EH (cell line): ENCODE measurements around the gene HGD.
"Not testable (repeated sequence)": the region's sequence is repeated elsewhere in the genome, so short reads cannot be mapped to it uniquely, and the experiment has no call there.

Source experiments
- DNase-seq: peaks from one replicate; pipeline ENCODE4 v3.0.0-alpha.2; 2015; ENCODE audit warnings: low read depth

HGD gene, protein sequence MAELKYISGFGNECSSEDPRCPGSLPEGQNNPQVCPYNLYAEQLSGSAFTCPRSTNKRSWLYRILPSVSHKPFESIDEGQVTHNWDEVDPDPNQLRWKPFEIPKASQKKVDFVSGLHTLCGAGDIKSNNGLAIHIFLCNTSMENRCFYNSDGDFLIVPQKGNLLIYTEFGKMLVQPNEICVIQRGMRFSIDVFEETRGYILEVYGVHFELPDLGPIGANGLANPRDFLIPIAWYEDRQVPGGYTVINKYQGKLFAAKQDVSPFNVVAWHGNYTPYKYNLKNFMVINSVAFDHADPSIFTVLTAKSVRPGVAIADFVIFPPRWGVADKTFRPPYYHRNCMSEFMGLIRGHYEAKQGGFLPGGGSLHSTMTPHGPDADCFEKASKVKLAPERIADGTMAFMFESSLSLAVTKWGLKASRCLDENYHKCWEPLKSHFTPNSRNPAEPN

DNA sequence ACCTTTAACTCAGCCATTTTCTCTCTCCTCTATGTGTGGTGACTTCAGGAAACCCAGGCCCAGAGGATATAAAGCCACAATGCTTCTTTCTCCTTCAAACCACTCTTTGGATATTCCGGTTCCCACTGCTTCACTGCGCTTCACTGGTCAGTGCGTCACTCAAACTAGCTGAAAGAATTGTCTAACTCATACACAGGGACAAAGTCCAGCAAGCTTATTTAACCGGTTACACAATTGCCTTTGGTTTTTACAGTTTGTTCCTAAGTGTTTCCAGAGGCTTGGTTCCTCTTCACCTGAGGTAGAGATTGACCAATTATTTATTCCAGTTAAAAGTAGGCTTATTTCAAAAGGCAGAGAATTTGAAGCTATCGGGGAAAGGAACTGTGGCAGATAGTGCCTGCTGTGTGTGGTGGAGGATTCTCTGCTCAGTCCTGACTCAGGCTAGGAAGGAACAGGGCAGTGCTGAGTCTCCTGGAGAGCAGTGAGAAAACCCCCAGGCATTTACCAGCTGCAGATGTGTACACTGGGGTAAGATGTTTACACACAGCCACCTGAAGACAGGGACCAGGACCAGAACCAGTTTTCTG is at the start of gene HGD:
Gene HGD, minus strand, starts transcription at position 145 of the 587 bp plus-strand sequence. Its CDS starts 128 bp downstream, at position 17.
- DNase-seq, result no peak

DNA sequence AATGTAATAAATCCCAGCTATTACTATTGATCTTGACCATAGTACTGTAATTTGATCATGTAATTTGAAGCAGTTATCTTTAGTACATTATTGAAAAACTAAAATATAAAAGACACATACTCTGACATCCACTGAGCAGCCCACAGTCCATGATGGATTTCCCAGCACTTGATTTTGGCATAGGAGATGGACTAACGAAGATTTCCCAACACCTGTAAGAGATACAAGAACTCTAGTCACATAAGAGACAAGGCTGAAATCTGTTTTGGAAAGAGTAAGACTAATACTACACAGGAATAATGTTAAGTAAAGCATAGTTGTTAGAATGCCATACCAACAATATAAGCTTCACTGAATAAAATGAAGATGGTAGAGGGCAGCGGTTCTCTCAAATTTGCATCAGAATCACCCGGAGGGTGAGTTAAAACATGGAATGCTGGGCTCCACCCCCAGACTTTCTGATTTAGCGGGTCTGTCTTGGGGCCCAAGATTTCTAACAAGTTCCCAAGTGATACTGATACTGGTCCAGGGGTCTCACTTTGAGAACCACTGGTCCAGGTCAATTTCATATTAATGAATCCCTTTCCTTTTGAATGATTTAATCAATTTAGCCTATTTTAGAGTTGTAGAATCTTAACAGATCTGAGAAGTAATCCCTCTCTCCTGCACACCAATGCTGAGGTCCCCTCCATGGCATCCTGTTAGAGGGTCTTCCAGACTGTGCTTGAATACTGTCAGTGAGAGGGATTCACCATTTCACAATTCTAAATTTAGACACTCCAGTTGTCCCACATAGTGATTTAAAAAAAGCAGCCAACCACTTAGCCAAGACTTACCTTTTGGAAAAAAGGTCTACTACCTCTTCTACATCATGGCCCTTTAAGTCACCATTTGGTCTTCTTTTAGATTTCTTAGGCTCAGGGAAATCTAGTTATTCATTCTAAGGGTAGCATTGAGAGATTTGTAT is 48.8 kb upstream of the HGD start:
- DNase-seq, result no peak

DNA sequence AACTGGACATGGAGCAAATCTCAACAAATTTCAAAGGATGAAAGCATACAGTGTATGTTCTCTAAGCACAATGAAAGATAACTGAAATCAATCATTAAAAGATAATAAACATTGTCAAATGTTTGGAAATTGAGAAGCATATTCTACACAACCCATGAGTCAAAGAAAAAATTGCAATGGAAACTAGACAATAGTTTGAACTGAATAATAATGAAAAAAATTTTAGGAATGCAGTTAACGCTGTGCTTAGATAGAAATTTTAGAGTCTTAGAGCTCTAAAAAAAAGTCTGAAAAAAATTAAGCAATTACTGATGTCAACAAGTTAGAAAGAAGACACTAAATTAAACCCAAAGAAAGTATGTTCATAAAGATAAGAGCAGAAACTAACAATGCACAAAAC is 44.8 kb upstream of the HGD start:
- DNase-seq, result peak; percentile 46

DNA sequence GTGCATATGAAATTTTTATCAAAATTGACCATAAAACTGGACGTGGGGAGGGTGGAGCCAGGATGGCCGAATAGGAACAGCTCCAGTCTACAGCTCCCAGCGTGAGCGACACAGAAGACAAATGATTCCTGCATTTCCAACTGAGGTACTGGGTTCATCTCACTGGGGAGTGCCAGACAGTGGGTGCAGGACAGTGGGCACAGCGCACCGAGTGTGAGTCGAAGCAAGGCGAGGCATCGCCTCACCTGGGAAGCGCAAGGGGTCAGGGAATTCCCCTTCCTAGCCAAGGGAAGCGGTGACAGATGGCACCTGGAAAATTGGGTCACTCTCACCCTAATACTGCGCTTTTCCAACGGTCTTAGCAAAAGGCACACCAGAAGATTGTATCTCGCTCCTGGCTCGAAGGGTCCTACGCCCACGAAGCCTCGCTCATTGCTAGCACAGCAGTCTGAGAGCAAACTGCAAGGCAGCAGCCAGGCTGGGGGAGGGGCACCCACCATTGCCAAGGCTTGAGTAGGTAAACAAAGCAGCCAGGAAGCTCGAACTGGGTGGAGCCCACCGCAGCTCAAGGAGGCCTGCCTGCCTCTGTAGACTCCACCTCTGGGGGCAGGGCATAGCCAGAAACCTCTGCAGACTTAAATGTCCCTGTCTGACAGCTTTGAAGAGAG is 37.3 kb upstream of the HGD start:
- DNase-seq, result not testable (repeated sequence)

DNA sequence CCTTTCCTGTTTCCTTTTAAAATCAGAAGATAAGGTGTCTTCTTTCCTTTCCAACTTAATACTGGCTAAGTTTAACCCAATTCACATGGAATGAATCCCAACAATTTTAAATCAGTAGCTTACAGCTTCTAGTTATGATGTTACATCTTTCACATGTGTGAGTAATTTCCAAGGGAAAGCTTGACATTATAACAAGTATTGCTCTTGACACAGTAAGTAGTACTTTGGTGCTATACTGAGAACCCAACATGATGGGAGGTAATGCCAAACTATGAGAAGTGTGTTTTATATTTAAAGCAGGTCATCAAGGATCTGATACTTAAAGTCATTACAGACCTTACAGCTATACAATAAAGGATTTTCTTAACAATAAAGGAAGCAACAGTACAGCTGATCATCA is 31.2 kb upstream of the HGD start:
- no peak for DNase-seq

DNA sequence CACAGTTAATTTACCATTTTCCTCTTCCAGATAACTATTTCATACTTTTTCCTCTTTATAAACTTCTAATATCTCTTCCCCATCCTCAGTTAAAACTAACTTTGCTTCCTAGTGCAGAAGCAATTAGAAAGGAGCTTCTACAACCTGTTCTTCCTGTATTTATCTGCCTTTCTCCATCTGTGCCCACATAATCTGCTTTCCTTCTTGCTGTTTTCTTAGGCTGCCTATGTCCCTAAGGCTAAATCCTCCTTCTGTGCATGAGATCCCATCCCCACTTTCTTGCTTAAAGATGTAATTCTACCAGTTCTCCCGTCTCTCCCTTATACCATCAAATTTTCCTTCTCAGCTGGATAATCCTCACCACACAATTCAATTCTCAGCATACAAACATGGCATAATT is 28.3 kb upstream of the HGD start:
- DNase-seq, result no peak

DNA sequence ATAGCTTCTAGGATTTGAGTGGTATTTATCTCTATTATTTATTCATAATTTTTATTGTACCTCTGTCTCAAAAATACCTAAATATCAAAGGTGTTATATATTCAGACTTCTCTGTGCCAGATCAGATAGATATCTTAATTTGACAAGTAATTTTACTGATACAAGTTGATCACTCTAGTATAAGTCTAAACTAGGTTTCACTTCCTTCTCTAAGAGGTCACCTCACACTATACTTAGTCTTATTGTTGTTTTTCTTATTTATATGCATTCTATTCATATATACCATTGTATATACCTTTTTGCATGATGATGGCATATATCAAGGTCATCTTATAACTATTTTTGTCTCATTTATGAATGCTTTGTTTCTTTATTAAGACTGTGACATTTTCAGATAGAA is 26.4 kb upstream of the HGD start:
- no peak for DNase-seq

DNA sequence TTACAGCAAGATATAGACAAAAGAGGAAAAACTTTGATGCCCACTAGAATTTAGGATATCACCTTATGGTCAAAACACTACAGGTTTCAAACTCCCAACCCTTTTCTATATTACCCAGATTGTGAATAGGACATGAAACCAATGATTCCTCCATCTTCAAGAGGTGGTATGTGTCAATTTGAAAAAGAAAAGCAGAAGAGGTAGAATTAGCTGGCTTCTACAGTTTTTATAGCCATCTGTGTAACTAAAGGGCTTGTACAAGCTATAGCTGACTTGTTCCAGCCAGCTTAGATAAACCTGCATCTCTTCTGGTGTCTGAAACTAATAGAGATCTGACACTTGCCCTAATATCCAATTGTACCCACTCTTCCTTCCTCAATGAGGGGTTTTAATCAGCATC is 24.9 kb upstream of the HGD start:
- no peak for DNase-seq

DNA sequence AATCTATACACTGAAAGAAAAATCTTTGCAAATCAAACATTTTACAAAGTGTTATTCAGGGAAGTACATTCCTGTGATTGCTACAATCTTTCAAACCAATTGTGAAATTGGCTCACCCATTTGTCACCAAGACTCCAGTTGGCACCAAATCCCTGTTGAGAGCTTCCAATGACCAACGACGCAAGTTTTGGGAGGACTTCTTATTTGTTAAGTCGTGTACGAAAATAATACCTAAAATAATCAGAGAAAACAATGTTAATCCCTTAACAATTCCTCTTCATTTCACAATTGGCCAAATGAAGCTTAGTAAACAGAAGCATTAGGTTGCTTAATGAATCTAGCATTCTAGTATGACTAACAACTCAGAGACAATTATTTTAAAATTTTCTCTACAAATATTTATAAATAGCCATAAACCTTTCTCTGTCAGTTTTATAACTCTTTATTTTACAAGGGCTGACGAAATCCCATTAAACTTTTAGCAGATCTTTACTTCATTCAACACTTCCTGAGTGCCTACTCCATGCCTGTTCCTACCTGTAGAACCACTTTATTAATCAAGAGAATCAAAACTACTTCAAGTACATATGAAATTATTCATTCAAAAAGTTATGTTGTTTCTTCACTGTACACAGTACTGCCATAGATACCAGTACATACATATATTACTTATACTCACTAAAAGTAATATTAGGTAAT is 24.0 kb upstream of the HGD start:
- DNase-seq, result no peak

DNA sequence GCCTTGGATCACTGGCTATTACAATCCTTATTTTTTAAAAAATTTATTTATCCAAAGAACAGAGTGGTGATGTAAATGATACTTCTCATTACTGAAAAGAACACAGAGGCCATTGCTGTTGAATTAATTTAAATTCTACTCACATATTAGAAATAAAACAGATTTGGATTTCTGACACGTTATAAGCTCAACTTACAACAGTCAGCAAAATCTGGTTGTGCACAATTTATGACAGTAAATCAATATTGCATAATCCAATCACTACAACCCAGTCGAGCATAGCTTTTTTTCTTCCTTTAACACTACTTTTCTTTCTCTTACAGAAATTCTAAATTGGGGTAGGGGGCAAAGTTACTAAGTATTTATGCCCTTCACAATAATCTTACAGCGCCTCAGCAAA is 17.3 kb upstream of the HGD start:
- no peak for DNase-seq

DNA sequence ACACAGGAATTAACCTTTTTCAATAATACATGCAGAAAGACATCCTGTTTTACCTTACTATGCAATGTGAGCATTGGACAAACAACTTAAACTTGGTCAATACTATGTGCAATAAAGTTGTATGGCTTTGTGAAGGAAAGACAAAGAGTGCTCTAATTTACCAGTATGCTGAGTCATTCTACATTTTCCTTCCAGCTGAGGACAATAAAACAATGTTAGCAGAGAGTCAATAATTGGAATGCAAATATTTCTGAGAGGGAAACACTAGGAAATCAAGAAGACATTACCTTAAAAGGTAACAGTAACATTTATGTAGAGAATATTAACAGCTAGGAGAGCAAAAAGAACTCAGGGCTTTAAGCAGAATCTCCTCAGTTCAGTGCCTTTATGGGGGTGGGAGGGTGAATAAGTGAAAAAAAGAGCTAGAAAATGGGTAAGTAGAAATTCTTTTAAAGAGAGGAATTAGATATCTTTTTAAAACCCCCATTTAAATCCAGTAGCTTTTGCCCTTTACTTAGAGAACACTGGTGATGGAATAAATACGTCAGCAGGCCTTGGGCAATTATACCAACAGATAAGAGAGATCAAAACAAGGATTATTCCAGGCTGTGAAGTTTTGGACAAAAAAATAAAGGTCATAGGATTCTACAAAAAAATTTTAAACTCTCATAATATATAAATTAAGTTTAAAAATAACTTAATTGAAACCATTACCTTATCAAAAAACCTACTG is 11.6 kb upstream of the HGD start:
- DNase-seq, result peak; percentile 80

DNA sequence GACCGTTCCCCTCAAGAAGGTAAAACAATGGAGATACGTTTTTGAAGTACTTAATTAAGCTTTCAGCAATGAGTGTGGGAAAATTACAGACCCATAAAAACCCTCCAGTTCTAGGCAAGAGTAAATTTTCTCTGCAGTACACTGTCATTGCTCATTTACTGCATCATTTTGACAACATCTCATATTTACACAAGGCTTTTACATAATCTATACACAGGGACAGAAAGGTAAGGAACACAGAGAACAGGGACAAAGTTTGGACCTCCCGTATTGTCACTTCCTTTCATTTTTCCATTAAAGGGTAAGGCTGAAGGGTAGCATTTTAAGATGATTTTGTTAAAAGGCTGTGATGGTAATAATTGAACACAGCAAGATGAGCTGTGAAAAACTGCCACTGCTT is 7.4 kb upstream of the HGD start:
- DNase-seq, result no peak

DNA sequence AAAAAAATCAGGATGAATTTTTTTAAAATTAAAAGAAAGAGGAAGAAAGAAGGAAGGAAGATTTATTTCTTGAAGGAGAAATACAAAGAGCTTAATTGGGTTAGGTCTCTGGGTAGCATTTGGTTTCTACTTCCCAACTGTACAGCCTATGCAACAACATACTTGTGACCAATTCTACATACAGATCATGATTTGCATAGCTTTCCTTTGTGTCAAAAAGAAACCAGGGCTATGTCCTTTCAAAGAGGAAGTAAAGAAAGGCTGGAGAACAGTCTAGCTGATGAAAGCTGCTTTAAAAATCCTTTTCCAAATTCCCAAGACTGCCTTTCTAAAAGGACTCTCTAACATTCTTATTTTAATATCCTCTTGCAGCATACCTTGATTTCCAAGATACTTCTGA is 6.1 kb upstream of the HGD start:
- peak; percentile 88 for DNase-seq

DNA sequence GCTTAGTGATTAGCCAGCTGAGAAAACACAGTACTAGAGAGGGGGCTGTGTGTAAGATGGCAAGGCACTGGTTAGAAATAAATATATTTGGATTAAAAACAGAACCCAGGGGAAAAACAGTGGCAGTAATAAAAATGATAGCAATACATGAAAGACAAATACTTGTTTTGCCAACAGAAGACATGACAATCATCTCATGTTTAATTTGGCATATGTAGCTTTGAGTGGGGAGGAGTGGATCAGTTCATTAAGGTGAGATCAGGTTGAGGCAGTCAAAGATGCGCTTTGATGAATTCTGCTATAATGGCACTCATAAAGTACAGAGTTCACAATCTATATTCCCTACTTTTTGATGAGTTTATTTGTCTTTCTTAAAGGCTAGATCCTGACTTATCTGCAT is 3.4 kb upstream of the HGD start:
- no peak for DNase-seq

DNA sequence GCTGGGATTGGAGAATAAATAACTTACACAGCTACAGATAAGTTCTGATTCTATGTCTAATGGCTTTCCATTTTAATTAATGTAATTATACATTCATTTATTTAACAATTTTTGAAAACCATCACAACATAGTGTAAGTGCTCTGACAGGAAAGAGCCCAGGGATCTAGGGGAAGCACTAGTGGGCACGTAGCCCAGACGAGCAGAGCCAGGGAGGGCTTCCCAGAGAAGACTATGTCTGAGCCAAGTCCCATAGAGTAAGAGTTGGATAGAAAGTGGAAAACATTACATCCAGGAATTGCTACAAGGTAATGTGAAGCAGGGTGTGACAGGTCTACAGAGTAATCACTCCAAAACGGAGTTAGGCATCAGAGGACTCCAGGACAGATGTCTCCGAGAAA is 2.9 kb upstream of the HGD start:
- DNase-seq, result no peak

DNA sequence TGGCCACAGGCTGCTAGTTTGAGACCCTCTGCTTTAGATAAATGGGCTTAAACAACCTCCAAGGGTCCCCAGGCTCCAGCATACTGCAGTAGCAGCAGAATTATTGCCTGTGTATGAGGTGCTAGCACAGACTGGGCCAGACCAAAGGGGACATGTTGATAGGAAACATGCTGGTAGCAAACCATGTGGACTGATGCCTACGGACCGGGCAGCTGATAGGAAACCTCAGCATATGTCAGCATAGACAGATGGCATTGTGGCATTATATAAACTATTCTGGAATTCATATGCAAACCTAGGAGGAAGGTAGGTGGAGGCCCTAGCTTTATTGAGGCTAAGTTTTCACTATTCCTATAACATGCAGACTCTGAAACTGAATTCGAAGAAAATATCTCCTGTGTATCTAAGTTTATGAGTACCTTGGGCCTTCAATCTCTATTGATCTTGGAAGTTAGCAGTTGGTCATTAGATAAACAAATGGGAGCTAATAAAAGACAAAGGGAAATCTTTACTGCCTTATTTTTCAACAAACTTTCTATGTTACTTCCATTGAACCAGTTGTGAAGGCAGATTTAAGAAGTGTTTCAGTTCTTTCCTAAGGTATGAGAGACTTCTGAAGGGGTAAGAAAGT is 1.7 kb upstream of the HGD start:
- DNase-seq, result no peak

DNA sequence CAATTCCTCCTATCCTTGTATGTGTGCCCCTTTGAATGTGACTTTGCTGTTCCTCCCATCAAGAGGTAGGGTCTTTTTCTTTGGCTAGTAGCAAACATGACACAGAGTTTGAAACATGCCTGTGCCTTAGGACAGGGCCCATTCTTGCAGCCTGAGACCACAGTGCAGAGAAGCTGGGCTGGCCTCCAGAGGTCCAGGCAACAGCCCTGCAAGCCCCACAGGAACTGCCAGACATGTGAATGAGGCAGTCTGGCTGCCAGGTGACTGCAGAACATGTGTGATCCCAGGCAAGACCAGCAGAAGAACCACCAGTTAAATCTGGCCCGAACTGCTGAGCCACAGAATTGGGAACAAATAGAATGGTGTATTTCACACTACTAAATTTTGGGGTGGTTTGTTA is 1.2 kb upstream of the HGD start:
- DNase-seq, result no peak

DNA sequence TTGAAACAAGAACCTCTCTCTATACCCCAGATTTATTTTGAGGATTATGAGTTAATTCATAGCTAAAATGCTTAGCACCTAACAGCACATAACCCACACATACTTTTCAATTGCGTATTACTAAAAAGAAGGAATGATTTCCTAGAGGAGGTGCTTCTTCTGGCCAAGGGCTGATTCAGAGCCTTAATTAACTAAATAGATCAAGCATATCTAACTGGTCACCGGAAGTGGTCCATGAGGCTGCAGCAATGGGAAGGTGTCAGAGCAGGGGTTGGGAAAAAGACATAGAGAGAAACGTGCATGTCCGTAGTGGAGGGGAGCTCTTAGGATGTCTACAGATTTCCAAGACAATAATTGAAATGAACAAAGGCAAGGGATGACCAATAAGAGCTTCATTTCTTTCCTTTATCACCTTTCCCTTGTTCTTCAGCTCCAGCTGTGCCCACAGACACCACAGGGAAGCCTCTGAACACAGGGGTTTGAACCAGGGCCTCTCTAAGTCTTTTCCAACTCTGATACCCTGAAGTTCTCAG is 467 bp downstream of the HGD start:
- no peak for DNase-seq

DNA sequence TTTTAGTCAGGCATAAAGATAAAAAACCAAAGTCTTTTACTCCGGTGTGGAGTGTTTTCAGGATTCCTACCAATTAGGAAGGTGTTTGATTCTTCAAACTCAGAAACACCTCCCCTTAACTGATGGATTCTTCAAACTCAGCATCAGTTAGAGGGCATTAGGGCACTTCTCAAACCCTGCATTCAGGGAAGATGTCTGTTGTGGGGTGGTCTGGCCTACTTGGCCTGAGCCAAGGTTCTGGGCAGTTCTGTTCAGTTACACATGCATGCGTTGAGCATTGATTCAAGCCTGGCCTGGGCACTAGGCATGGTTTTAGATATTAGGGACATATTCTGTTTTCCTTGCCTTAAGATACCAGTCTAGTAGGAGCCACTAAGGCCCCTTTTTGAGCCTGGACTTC is 1.0 kb downstream of the HGD start:
- no peak for DNase-seq
